Esophagus muscularis mucosa (tissue), 4 donors: Measurements from ENCODE around the gene RPS6KC1. TPM values are rescaled to one million over a fixed set of nuclear protein-coding genes. Genes with fewer than 3 reads are reported as not detected.

Experiments used
- DNase-seq: peaks from one replicate; pipeline ENCODE4 v3.0.0-alpha.2; 2017; ENCODE audit errors: extremely low spot score
- H3K27ac ChIP-seq, 4 donors: fragments of 200-600 bp; sonication (generic); replicated peaks in 1 of 4; 1 replicate in 3 of 4; 2 replicates in 1 of 4; pipeline ENCODE4 v1.5.1; 2016 to 2019; ENCODE audit warnings: mild to moderate bottlenecking in 1 of 4
- H3K27me3 ChIP-seq, 4 donors: fragments of 200-600 bp; sonication (generic); one replicate each; pipeline versions ENCODE4 v1.5.1 to v1.6.0; 2016 to 2019
- H3K36me3 ChIP-seq, 4 donors: fragments of 200-600 bp; sonication (generic); one replicate each; pipeline ENCODE4 v1.5.1; 2016 to 2019
- H3K4me1 ChIP-seq, 4 donors: fragments of 200-600 bp; sonication (generic); one replicate each; pipeline ENCODE4 v1.5.1; 2016 to 2019
- H3K4me3 ChIP-seq, 4 donors: fragments of 200-600 bp; sonication (generic); 1 replicate in 2 of 4; 2 replicates in 2 of 4; pipeline ENCODE4 v1.5.1; 2016 to 2019; ENCODE audit warnings: mild to moderate bottlenecking in 4 of 4, moderate library complexity in 1 of 4
- H3K9me3 ChIP-seq, 4 donors: fragments of 200-600 bp; sonication (generic); 1 replicate in 3 of 4; 2 replicates in 1 of 4; pipeline ENCODE4 v1.5.1; 2016 to 2019
- CTCF ChIP-seq, 3 experiments: fragments of 200-600 bp in 2 of 3; fragments of 450-650 bp in 1 of 3; sonication (generic) in 2 of 3; IDR thresholded peaks; one replicate each; pipeline ENCODE4 v1.5.1; 2017 to 2019; ENCODE audit warnings: antibody characterized with exemption in 3 of 3, mild to moderate bottlenecking in 2 of 3, moderate library complexity in 1 of 3
- EP300 ChIP-seq: sonication (generic); formaldehyde crosslinking; IDR thresholded peaks from one replicate; pipeline ENCODE4 v1.6.1; 2017; ENCODE audit warnings: antibody characterized with exemption
- POLR2A ChIP-seq: fragments of 450-650 bp; IDR thresholded peaks from one replicate; pipeline ENCODE4 v1.6.1; 2017; ENCODE audit warnings: antibody characterized with exemption, moderate library complexity, mild to moderate bottlenecking, low read depth
- POLR2AphosphoS5 ChIP-seq, 2 donors: sonication (generic); formaldehyde crosslinking; IDR thresholded peaks; one replicate each; pipeline ENCODE4 v1.6.1; 2017; ENCODE audit warnings: antibody characterized with exemption in 2 of 2
- WGBS: methylation state at CpG from one replicate; pipeline ENCODE4 v1.1.5; 2018; 5-methylcytosine and 5-hydroxymethylcytosine counted together
- intact Hi-C: fragments of 100-400 bp; cut with DNase I; formaldehyde crosslinking; loops from one replicate; pipeline ENCODE4 v1.15.1; 2023
- total RNA-seq, 4 donors: library from RNA; depleted of rRNA; stranded (reverse); fragments of >200 nt; gene quantifications; one replicate each; pipeline versions ENCODE4 v1.1.0 to v1.2.1, GENCODE V29; 2016

RPS6KC1 gene
- total RNA-seq, 4 donors from 2014 or later: 21.0 to 26.8 (median 23.8) TPM

DNA sequence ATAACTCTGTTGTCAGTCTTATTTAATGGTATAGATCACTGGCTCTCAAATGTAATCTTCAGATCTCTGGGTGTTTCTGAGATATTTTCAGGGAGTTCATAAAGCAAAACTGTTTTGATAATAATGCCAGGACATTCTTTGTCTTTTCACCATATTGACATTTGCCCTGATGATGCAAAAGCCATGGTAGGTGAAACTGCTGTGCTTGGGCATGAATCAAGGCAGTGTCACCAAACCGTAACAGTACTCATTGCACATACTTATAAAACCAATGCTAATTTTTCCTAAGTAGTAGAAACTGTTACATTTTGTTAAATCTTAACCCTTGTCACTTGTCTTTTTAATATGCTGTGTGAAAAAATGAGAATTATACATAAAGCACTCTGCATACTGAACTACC is 76.0 kb downstream of the RPS6KC1 start:
- intact Hi-C loops: no loop called here
- WGBS: 96% methylated on average over 1 of the region's 1 CpG
- no peak overlapping the region for H3K27ac ChIP-seq

DNA sequence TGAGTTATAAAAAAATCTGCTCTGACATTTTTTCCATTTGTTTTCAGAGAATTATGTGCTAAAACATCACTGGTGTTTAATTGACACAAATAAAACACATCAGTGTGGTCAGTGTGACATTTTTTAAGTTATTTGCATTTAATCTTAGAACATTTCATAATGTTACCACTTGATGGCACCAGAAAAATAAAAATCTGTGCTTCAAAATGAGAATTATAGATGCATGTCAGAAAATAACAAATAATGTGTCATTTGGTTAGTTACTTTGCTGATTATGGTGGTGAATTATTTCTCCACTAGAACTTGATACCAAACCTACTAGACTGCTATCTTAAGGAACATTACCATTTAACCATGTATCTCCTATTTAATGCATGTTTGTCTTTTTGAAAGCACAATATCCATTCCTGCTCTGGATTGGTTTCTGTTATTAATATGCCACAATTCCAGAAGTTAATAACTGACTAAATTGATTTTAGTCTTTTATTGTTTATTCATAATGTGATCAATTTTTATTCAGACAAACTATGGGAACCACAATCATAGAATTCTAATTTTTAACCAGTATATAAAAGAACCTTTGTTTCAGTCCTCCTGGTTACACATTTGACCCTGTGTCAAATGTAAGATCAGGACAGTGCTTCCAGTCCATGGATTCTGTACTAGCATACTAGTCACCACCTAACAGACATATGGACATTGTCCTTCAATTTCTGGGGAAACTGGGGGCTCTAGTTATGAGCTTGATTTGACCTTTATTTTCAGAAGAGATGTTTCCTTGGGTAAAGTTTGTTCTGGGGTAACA is 81.0 kb downstream of the RPS6KC1 start:
- intact Hi-C loops: no loop called here
- no peaks in the 10 kb centered on the region for H3K36me3 ChIP-seq
- no peak for TF ChIP-seq CTCF (IDR thresholded peaks at IDR 0.05)

More for the DNA sequence above, 76.0 kb downstream of the RPS6KC1 start:
- DNase-seq: no peak
- Histone ChIP-seq H3K36me3 (no peaks in the 10 kb centered on the region), H3K4me3 (no peak overlapping the region), H3K4me1 (peaks cover 0 to 5% (median 0%) of the 10 kb centered on the region in 4 donors), H3K27me3 (no peaks in the 10 kb centered on the region), H3K9me3 (no peaks in the 10 kb centered on the region)
- TF ChIP-seq POLR2AphosphoS5 (IDR thresholded peaks at IDR 0.05) (no peak), EP300 (no peak), CTCF (IDR thresholded peaks at IDR 0.05) (no peak), POLR2A (no peak)

DNA sequence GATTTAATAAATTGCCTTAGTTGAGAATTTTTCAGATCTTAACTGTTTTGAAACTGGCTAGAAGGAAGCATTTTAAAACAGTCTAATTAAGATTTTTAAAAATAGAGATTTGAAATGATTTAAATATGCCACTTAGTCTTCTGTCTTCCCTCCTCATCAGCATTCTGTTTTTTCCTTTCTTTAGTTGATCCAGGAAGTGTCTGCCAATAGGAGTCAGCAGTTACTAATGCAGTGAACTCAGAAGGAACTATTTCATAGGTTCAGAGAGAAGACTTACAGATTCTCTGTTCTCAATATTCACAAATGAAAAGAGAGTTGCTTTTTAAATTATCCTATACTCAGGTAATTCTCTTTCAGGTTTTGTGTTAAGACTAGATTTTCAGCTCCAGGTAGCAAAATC is 84.5 kb downstream of the RPS6KC1 start:
- H3K9me3 ChIP-seq: peaks cover 0 to 5% (median 0%) of the 10 kb centered on the region in 4 donors
- no peak overlapping the region for H3K4me3 ChIP-seq
- H3K36me3 ChIP-seq: no peaks in the 10 kb centered on the region
- no peak overlapping the region for H3K27ac ChIP-seq
- intact Hi-C loops: no loop called here
- no peaks in the 10 kb centered on the region for H3K27me3 ChIP-seq
- TF ChIP-seq POLR2AphosphoS5 (IDR thresholded peaks at IDR 0.05): no peak
- no peak for TF ChIP-seq POLR2A
- no peak for TF ChIP-seq CTCF (IDR thresholded peaks at IDR 0.05)
- TF ChIP-seq EP300: no peak
- no peak for DNase-seq
- peaks cover 0 to 10% (median 0%) of the 10 kb centered on the region in 4 donors for H3K4me1 ChIP-seq

More for the DNA sequence above, 81.0 kb downstream of the RPS6KC1 start:
- peaks cover 0 to 10% (median 0%) of the 10 kb centered on the region in 4 donors for H3K4me1 ChIP-seq
- no peak overlapping the region for H3K4me3 ChIP-seq
- H3K27ac ChIP-seq: no peak overlapping the region
- DNase-seq: no peak
- no peaks in the 10 kb centered on the region for H3K9me3 ChIP-seq
- no peaks in the 10 kb centered on the region for H3K27me3 ChIP-seq

- Histone ChIP-seq H3K4me3 (no peak overlapping the region), H3K27me3 (no peaks in the 10 kb centered on the region), H3K27ac (no peak overlapping the region), H3K9me3 (peaks cover 0 to 5% (median 0%) of the 10 kb centered on the region in 4 donors), H3K4me1 (peaks cover 0 to 10% (median 0%) of the 10 kb centered on the region in 4 donors), H3K36me3 (no peaks in the 10 kb centered on the region)
- TF ChIP-seq EP300: no peak
- TF ChIP-seq CTCF (IDR thresholded peaks at IDR 0.05): no peak
- no peak for TF ChIP-seq POLR2A
- TF ChIP-seq POLR2AphosphoS5 (IDR thresholded peaks at IDR 0.05): no peak
- no peak for DNase-seq
- intact Hi-C loops: no loop called here
- 89% methylated on average over 5 of the region's 5 CpGs for WGBS
Observed at GRCh38 chr1:213136190-213136917, 85.3 kb downstream of the RPS6KC1 start.
